ENCODE data around the gene GMDS.

DNA sequence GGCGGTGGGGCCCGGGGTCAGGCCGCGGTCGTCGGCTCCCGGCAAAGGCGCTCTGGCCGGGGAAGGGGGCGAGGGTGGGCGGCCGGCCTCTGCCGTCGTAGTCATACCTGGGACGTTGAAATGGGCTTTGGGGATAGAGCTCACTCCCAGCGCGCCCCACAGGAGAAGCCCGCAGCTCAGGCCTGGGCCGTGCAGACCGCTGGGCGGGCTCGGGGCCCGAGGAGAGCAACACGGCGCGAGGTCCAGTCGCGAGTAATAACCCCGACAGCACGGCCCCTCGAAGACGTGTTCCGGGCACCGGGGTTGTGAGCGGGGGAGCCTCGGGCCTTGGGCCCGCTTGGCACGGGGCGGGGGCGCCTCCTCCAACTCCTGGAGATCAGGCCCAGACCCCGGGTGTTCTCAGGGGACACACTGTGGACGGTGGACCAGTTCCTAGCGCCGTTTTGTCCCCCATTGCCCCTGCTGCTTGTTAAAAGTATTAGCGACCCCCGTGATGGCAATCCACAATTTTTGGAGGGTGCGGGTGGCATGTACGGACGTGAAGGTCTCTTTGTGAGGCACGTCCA is 624.8 kb downstream of the GMDS start:
- TF ChIP-seq, protein P1, sequence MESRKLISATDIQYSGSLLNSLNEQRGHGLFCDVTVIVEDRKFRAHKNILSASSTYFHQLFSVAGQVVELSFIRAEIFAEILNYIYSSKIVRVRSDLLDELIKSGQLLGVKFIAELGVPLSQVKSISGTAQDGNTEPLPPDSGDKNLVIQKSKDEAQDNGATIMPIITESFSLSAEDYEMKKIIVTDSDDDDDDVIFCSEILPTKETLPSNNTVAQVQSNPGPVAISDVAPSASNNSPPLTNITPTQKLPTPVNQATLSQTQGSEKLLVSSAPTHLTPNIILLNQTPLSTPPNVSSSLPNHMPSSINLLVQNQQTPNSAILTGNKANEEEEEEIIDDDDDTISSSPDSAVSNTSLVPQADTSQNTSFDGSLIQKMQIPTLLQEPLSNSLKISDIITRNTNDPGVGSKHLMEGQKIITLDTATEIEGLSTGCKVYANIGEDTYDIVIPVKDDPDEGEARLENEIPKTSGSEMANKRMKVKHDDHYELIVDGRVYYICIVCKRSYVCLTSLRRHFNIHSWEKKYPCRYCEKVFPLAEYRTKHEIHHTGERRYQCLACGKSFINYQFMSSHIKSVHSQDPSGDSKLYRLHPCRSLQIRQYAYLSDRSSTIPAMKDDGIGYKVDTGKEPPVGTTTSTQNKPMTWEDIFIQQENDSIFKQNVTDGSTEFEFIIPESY (IDR thresholded peaks at IDR 0.05; ENCODE audit: borderline replicate concordance, low read depth) = no peak
- TF ChIP-seq, protein P2, sequence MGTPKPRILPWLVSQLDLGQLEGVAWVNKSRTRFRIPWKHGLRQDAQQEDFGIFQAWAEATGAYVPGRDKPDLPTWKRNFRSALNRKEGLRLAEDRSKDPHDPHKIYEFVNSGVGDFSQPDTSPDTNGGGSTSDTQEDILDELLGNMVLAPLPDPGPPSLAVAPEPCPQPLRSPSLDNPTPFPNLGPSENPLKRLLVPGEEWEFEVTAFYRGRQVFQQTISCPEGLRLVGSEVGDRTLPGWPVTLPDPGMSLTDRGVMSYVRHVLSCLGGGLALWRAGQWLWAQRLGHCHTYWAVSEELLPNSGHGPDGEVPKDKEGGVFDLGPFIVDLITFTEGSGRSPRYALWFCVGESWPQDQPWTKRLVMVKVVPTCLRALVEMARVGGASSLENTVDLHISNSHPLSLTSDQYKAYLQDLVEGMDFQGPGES (IDR thresholded peaks at IDR 0.05; ENCODE audit: low read depth, low read length) = no peak
- TF ChIP-seq, protein P3, sequence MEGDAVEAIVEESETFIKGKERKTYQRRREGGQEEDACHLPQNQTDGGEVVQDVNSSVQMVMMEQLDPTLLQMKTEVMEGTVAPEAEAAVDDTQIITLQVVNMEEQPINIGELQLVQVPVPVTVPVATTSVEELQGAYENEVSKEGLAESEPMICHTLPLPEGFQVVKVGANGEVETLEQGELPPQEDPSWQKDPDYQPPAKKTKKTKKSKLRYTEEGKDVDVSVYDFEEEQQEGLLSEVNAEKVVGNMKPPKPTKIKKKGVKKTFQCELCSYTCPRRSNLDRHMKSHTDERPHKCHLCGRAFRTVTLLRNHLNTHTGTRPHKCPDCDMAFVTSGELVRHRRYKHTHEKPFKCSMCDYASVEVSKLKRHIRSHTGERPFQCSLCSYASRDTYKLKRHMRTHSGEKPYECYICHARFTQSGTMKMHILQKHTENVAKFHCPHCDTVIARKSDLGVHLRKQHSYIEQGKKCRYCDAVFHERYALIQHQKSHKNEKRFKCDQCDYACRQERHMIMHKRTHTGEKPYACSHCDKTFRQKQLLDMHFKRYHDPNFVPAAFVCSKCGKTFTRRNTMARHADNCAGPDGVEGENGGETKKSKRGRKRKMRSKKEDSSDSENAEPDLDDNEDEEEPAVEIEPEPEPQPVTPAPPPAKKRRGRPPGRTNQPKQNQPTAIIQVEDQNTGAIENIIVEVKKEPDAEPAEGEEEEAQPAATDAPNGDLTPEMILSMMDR (IDR thresholded peaks at IDR 0.05) = no peak
- TF ChIP-seq SMC3 (IDR thresholded peaks at IDR 0.05; ENCODE audit: low read depth, low read length) (no peak), JUND (IDR thresholded peaks at IDR 0.05) (no peak), POLR2AphosphoS5 (IDR thresholded peaks at IDR 0.05; ENCODE audit: low read depth, low read length) (no peak), RXRA (IDR thresholded peaks at IDR 0.05; ENCODE audit: borderline replicate concordance, low read depth) (no peak), EP300 (IDR thresholded peaks at IDR 0.05; ENCODE audit: borderline replicate concordance in 1 of 2, low read depth in 1 of 2, low read length in 1 of 2) (no peak), GABPA (IDR thresholded peaks at IDR 0.05; ENCODE audit: low read depth) (no peak), YY1 (IDR thresholded peaks at IDR 0.05; ENCODE audit: low read depth) (no peak)
- TF ChIP-seq, protein P4, sequence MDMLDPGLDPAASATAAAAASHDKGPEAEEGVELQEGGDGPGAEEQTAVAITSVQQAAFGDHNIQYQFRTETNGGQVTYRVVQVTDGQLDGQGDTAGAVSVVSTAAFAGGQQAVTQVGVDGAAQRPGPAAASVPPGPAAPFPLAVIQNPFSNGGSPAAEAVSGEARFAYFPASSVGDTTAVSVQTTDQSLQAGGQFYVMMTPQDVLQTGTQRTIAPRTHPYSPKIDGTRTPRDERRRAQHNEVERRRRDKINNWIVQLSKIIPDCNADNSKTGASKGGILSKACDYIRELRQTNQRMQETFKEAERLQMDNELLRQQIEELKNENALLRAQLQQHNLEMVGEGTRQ (IDR thresholded peaks at IDR 0.05; ENCODE audit: borderline replicate concordance, low read depth, low read length) = no peak
- TF ChIP-seq, protein P5, sequence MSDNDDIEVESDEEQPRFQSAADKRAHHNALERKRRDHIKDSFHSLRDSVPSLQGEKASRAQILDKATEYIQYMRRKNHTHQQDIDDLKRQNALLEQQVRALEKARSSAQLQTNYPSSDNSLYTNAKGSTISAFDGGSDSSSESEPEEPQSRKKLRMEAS (IDR thresholded peaks at IDR 0.05; ENCODE audit: low read depth) = no peak

Measured in SK-N-SH (cell line).